ACC112 (cell line): Measurements from ENCODE around the gene PCID2.

Experiments used
- H2AFZ ChIP-seq: fragments of 200-600 bp; sonication (generic); one replicate; pipeline ENCODE4 v1.6.0; 2017; ENCODE audit warnings: antibody characterized with exemption, low read length; ENCODE audit not compliant: unreplicated experiment
- H3K27ac ChIP-seq: fragments of 200-600 bp; sonication (generic); 2 replicates; pipeline ENCODE4 v1.5.1; 2014; ENCODE audit warnings: low read depth, mild to moderate bottlenecking, antibody characterized with exemption, low read length, moderate library complexity
- H3K27me3 ChIP-seq: fragments of 200-600 bp; sonication (generic); 2 replicates; pipeline ENCODE4 v1.6.1; 2014; ENCODE audit warnings: mild to moderate bottlenecking, antibody characterized with exemption, low read length, moderate library complexity, mixed read lengths; ENCODE audit not compliant: insufficient read depth
- H3K36me3 ChIP-seq: fragments of 200-600 bp; sonication (generic); 2 replicates; pipeline ENCODE4 v1.6.1; 2016; ENCODE audit warnings: mild to moderate bottlenecking, antibody characterized with exemption, low read length, moderate library complexity, mixed read lengths; ENCODE audit not compliant: insufficient read depth
- H3K4me1 ChIP-seq: fragments of 200-600 bp; sonication (generic); one replicate; pipeline ENCODE4 v1.6.1; 2016; ENCODE audit warnings: low read length, mixed read lengths; ENCODE audit not compliant: insufficient read depth, unreplicated experiment, control insufficient read depth
- H3K4me3 ChIP-seq: fragments of 200-600 bp; sonication (generic); 2 replicates; pipeline ENCODE4 v1.5.1; 2014; ENCODE audit warnings: mild to moderate bottlenecking, low read depth, low read length
- H3K79me2 ChIP-seq: fragments of 200-600 bp; sonication (generic); one replicate; pipeline ENCODE4 v1.6.0; 2016; ENCODE audit warnings: low read length; ENCODE audit not compliant: control insufficient read depth, unreplicated experiment, insufficient read depth

The PCID2 gene

GRCh38 chr13:113138792-113139551, 69.5 kb downstream of the PCID2 start:
- Histone ChIP-seq H3K4me3 (no peak overlapping the region), H3K27ac (no peak overlapping the region), H3K79me2 (no peaks in the 10 kb centered on the region), H3K36me3 (no peaks in the 10 kb centered on the region), H3K27me3 (peaks cover under 1% of the 10 kb centered on the region; the same call in 1 of the 2 replicates), H2AFZ (no peak overlapping the region), H3K4me1 (no peaks in the 10 kb centered on the region)

GRCh38 chr13:113137691-113138298, 70.7 kb downstream of the PCID2 start:
- H3K4me3 ChIP-seq: no peak overlapping the region

GRCh38 chr13:113135281-113135760, 73.1 kb downstream of the PCID2 start:
- no peak overlapping the region for H3K4me3 ChIP-seq
- H2AFZ ChIP-seq: no peak overlapping the region
- H3K27me3 ChIP-seq: peaks cover 27% of the 10 kb centered on the region
- H3K27ac ChIP-seq: no peak overlapping the region
- no peaks in the 10 kb centered on the region for H3K4me1 ChIP-seq
- no peaks in the 10 kb centered on the region for H3K79me2 ChIP-seq
- H3K36me3 ChIP-seq: no peaks in the 10 kb centered on the region

More at GRCh38 chr13:113137691-113138298, 70.7 kb downstream of the PCID2 start:
- H2AFZ ChIP-seq: no peak overlapping the region
- no peaks in the 10 kb centered on the region for H3K36me3 ChIP-seq
- H3K27me3 ChIP-seq: peaks cover 10% of the 10 kb centered on the region; the same call in 1 of the 2 replicates
- H3K4me1 ChIP-seq: no peaks in the 10 kb centered on the region
- H3K79me2 ChIP-seq: no peaks in the 10 kb centered on the region
- no peak overlapping the region for H3K27ac ChIP-seq

- no peaks in the 10 kb centered on the region for H3K36me3 ChIP-seq
- H3K27me3 ChIP-seq: peaks cover 35% of the 10 kb centered on the region
- no peak overlapping the region for H3K4me3 ChIP-seq
- no peaks in the 10 kb centered on the region for H3K79me2 ChIP-seq
- H2AFZ ChIP-seq: no peak overlapping the region
- H3K4me1 ChIP-seq: no peaks in the 10 kb centered on the region
- no peak overlapping the region for H3K27ac ChIP-seq
Measured at GRCh38 chr13:113129921-113130750, 78.3 kb downstream of the PCID2 start.

- H3K27ac ChIP-seq: no peak overlapping the region
- H3K27me3 ChIP-seq: peaks cover 35% of the 10 kb centered on the region
- H3K4me3 ChIP-seq: no peak overlapping the region
- H3K79me2 ChIP-seq: no peaks in the 10 kb centered on the region
- H3K4me1 ChIP-seq: no peaks in the 10 kb centered on the region
- no peak overlapping the region for H2AFZ ChIP-seq
- no peaks in the 10 kb centered on the region for H3K36me3 ChIP-seq
Measured at GRCh38 chr13:113129480-113129879, 79.0 kb downstream of the PCID2 start.
